Naive thymus-derived CD4-positive, alpha-beta T cell (primary cell): ENCODE data around the gene SYT3. TPM values are rescaled to one million over a fixed set of nuclear protein-coding genes. Genes with fewer than 3 reads are reported as not detected.
"Not testable (repeated sequence)": the region's sequence is repeated elsewhere in the genome, so short reads cannot be mapped to it uniquely, and the experiment has no call there.

Source experiments
- ATAC-seq: fragments of 150-1000 bp; cut with Tn5 transposase; 2 replicates; pipeline ENCODE4 v1.10.0; 2021; ENCODE audit warnings: mild to moderate bottlenecking, moderate library complexity
- CTCF ChIA-PET: fragments of 350-600 bp; sonication (Branson Sonifier 250); formaldehyde crosslinking; loops from one replicate; lab custom pipeline; 2021; ENCODE audit warnings: antibody characterized with exemption; lab: Charles Lee
- POLR2A ChIA-PET: fragments of 350-600 bp; sonication (Branson Sonifier 250); formaldehyde crosslinking; loops from one replicate; lab custom pipeline; 2021; ENCODE audit warnings: antibody characterized with exemption, inconsistent platforms; lab: Charles Lee
- DNase-seq, 9 donors: peaks; one replicate each; pipeline versions ENCODE4 v3.0.0 to v3.0.0-alpha.2; 2020 to 2022; ENCODE audit warnings: mixed read lengths in 1 of 9
- H3K27ac ChIP-seq: one replicate; pipeline ENCODE4 v1.7.0; 2013; ENCODE audit warnings: mild to moderate bottlenecking, low read depth, low read length, moderate library complexity
- H3K27me3 ChIP-seq, 2 donors: one replicate each; pipeline ENCODE4 v1.7.0; 2013; ENCODE audit warnings: low read length in 2 of 2, mild to moderate bottlenecking in 2 of 2, moderate library complexity in 2 of 2; ENCODE audit not compliant: control insufficient read depth in 2 of 2, insufficient read depth in 2 of 2
- H3K36me3 ChIP-seq, 3 experiments: 1 replicate in 2 of 3; 2 replicates in 1 of 3; pipeline ENCODE4 v1.7.0; 2013; ENCODE audit warnings: low read length in 3 of 3, mild to moderate bottlenecking in 3 of 3, moderate library complexity in 1 of 3; ENCODE audit not compliant: insufficient read depth in 3 of 3, control insufficient read depth in 2 of 3
- H3K4me1 ChIP-seq, 2 donors: one replicate each; pipeline ENCODE4 v1.7.0; 2013; ENCODE audit warnings: low read length in 2 of 2, mild to moderate bottlenecking in 2 of 2, moderate library complexity in 1 of 2; ENCODE audit not compliant: control insufficient read depth in 2 of 2, insufficient read depth in 2 of 2
- H3K4me3 ChIP-seq: 2 replicates; pipeline ENCODE4 v1.7.0; 2013; ENCODE audit warnings: mild to moderate bottlenecking, low read length
- H3K9me3 ChIP-seq, 3 experiments: 1 replicate in 2 of 3; 2 replicates in 1 of 3; pipeline ENCODE4 v1.7.0; 2013; ENCODE audit warnings: low read length in 3 of 3; ENCODE audit not compliant: control insufficient read depth in 2 of 3
- H3K27ac Mint-ChIP-seq, 9 donors: one replicate each; pipeline ENCODE4 v1.8.0; 2020 to 2022; ENCODE audit warnings: mixed read lengths in 9 of 9, mild to moderate bottlenecking in 8 of 9, moderate library complexity in 5 of 9, inconsistent platforms in 2 of 9
- H3K27me3 Mint-ChIP-seq, 5 donors: one replicate each; pipeline ENCODE4 v1.8.0; 2021 to 2022; ENCODE audit warnings: mixed read lengths in 5 of 5, mild to moderate bottlenecking in 1 of 5
- H3K36me3 Mint-ChIP-seq, 5 donors: one replicate each; pipeline ENCODE4 v1.8.0; 2020 to 2022; ENCODE audit warnings: mixed read lengths in 5 of 5, mild to moderate bottlenecking in 3 of 5, inconsistent platforms in 1 of 5
- H3K4me1 Mint-ChIP-seq, 7 donors: one replicate each; pipeline ENCODE4 v1.8.0; 2020 to 2022; ENCODE audit warnings: mixed read lengths in 7 of 7, mild to moderate bottlenecking in 3 of 7, inconsistent platforms in 1 of 7
- H3K4me3 Mint-ChIP-seq, 10 donors: one replicate each; pipeline ENCODE4 v1.8.0; 2020 to 2022; ENCODE audit warnings: mild to moderate bottlenecking in 10 of 10, mixed read lengths in 10 of 10, moderate library complexity in 6 of 10, inconsistent platforms in 2 of 10
- H3K9me3 Mint-ChIP-seq, 11 donors: one replicate each; pipeline ENCODE4 v1.8.0; 2020 to 2022; ENCODE audit warnings: mixed read lengths in 11 of 11, mild to moderate bottlenecking in 4 of 11, inconsistent platforms in 1 of 11, moderate library complexity in 1 of 11
- intact Hi-C, 2 donors: fragments of 100-400 bp; cut with micrococcal nuclease; formaldehyde crosslinking; loops; one replicate each; pipeline ENCODE4 v1.15.1; 2023
- polyA plus RNA-seq, 2 donors: library from polyadenylated mRNA; unstranded; fragments of 300-500 nt; fragmentation: Illumina TruSeq; gene quantifications; one replicate each; pipeline ENCODE4 v1.2.3, GENCODE V29; 2021
- total RNA-seq, 6 experiments: library from RNA in 5 of 6; stranded (reverse) in 5 of 6; gene quantifications; 1 replicate in 5 of 6; 2 replicates in 1 of 6; pipeline ENCODE4 v1.2.3 and lab custom pipeline; 2021 to 2026

SYT3 gene
- total and polyA plus RNA-seq, 7 experiments from 2014 or later = 0.13 to 0.47 (median 0.15) TPM; not detected in 3

DNA sequence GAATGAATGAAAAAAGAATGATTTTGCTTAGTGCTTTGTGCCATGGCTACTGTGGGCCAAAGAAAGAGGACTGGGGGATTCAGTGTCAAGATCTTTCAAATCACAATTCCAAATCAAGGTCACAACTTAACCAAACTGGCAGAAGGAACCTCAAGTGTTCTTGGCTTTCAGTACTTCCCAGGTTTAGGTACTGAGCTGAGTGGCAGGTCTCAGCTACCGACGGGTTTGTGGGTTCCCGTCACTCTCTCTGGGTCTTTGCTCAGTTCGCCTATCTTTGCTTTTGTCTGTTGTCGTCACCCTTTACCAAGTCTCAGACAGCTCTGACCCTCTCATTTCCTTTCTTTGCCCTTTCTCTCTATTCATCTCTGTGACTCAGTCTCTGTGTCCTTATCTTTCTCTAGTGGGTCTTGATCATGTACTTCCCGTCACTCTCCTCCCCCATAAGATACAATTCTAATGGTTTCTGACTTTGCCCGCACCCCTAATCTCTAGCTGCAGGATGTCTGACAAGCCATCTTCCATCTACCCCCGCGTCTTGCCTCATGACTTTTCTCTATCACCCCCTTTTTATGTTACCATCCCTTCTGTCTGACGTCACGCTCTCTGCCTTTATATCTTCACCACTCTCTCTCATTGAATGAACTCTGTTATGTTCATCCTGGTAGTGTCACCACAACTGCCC lies 38.1 kb downstream of the SYT3 start:
- Mint-ChIP-seq H3K4me1 (peaks cover 0 to 9% (median 0%) of the 10 kb centered on the region in 7 donors), H3K27me3 (peaks cover 19 to 43% (median 40%) of the 10 kb centered on the region in 5 donors), H3K36me3 (no peaks in the 10 kb centered on the region), H3K4me3 (no peak overlapping the region), H3K9me3 (peaks cover 0 to 5% (median 0%) of the 10 kb centered on the region in 11 donors), H3K27ac (no peak overlapping the region)
- ChIA-PET POLR2A (no interaction called here), CTCF (no interaction called here)
- peaks cover 0 to 3% of the 10 kb centered on the region in 2 donors for H3K27me3 ChIP-seq
- DNase-seq (no peak), ATAC-seq (no peak)
- no peak overlapping the region for H3K4me3 ChIP-seq
- H3K9me3 ChIP-seq = no peaks in the 10 kb centered on the region
- intact Hi-C loops = no loop called here
- no peaks in the 10 kb centered on the region for H3K4me1 ChIP-seq
- H3K27ac ChIP-seq = no peak overlapping the region
- no peaks in the 10 kb centered on the region for H3K36me3 ChIP-seq

DNA sequence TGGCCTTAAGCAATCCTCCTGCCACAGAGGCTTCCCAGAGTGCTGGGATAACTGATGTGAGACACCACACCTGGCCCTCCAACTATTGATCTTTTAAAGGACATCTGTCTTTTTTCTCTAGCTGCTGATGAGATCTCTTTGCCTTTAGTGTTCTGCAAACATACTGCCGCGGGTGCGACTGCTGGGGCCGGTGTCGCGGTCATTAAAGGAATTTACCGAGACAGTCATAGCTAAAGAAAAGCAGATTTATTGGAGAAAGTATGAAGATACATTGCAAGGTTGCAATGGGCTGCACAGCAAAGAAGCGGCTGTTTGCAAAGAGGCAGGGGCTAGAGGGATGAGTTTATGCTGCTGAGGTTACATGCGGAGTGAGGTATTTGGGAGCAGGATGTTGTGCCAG lies 40.3 kb downstream of the SYT3 start:
- H3K36me3 Mint-ChIP-seq = no peaks in the 10 kb centered on the region
- peaks cover 19 to 46% (median 42%) of the 10 kb centered on the region in 5 donors for H3K27me3 Mint-ChIP-seq
- peaks cover 0 to 5% (median 0%) of the 10 kb centered on the region in 11 donors for H3K9me3 Mint-ChIP-seq
- Histone ChIP-seq H3K27me3 (peaks cover 0 to 3% of the 10 kb centered on the region in 2 donors), H3K4me3 (no peak overlapping the region), H3K9me3 (no peaks in the 10 kb centered on the region), H3K4me1 (no peaks in the 10 kb centered on the region), H3K27ac (no peak overlapping the region), H3K36me3 (no peaks in the 10 kb centered on the region)
- intact Hi-C loops = no loop called here
- H3K27ac Mint-ChIP-seq = no peak overlapping the region
- POLR2A ChIA-PET = no interaction called here
- no peaks in the 10 kb centered on the region for H3K4me1 Mint-ChIP-seq
- no peak for DNase-seq
- ATAC-seq = no peak
- CTCF ChIA-PET = no interaction called here
- H3K4me3 Mint-ChIP-seq = no peak overlapping the region

DNA sequence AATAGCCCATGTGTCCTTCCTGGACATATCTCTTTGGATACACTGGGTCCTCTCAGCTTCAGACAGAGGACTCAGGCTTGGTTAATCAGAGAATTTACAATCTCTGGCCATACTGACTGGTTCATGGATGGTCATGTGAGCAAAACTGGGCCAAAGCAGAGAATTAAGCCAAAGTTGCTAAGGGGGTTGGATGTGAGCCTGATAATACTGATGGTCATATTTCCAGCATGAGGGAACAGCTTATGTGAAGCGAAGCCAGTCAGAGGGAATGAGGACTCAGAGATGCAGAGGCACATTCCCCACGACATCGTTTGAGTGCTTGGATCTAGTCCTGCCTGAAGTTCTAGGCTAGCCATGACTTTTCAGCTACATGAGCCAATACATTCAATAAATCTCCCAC lies 49.5 kb downstream of the SYT3 start:
- Histone ChIP-seq H3K27ac (no peak overlapping the region), H3K9me3 (no peaks in the 10 kb centered on the region), H3K4me3 (no peak overlapping the region), H3K27me3 (no peaks in the 10 kb centered on the region), H3K4me1 (no peaks in the 10 kb centered on the region), H3K36me3 (no peaks in the 10 kb centered on the region)
- Mint-ChIP-seq H3K4me3 (no peak overlapping the region), H3K36me3 (no peaks in the 10 kb centered on the region), H3K27me3 (peaks cover 4 to 34% (median 18%) of the 10 kb centered on the region in 5 donors), H3K9me3 (peaks cover 0 to 1% (median 0%) of the 10 kb centered on the region in 11 donors), H3K27ac (no peak overlapping the region), H3K4me1 (no peaks in the 10 kb centered on the region)
- ChIA-PET CTCF (no interaction called here), POLR2A (no interaction called here)
- ATAC-seq (no peak), DNase-seq (no peak)
- intact Hi-C loops = no loop called here

DNA sequence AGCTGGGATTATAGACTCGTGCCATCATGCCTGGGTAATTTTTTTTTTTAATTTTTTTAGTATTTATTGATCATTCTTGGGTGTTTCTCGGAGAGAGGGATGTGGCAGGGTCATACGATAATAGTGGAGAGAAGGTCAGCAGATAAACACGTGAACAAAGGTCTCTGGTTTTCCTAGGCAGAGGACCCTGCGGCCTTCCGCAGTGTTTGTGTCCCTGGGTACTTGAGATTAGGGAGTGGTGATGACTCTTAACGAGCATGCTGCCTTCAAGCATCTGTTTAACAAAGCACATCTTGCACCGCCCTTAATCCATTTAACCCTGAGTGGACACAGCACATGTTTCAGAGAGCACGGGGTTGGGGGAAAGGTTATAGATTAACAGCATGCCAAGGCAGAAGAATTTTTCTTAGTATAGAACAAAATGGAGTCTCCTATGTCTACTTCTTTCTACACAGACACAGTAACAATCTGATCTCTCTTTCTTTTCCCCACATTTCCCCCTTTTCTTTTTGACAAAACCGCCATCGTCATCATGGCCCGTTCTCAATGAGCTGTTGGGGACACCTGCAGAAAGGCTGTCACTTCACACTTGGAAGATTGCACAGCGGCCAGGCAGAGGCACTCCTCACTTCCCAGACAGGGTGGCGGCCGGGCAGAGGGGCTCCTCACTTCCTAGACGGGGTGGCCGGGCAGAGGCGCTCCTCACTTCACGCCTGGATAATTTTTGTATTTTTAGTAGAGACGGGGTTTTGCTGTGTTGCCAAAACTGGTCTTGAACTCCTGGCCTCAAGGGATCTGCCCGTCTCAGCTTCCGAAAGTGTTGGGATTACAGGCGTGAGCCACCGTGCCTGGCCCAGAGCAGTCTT lies 57.7 kb downstream of the SYT3 start:
- not testable (repeated sequence) for H3K4me3 ChIP-seq

DNA sequence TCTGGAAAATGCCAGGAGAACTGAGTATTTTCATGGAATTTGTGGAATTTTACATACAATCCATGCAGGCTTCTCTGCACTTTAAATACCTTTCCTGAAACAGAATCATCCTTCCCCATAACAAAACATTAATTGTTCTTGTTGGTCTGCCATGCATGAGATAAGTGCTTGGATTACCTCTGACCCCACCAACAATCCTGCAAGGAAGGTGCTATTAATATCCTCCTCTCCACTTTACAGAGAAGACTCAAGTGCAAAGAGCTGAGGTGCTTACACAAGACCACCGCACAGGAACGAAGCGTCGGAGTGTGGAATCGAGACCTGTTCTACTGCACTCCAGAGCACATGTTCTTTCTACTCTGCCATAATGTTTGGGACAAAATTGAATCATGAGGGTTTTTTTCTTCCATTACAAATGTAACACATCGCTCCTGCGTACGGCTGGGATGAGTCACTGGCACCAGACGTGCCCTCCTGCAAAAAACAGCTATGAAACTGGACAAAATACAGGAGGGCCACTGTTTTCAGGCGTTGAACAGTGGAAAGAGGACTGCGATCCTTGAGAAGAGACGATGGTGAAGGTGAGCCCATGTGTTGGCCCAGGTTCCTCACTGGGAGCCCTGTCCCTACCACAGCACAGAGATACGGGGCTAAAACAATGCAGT lies 58.6 kb downstream of the SYT3 start:
- ChIA-PET POLR2A (no interaction called here), CTCF (no interaction called here)
- H3K27me3 ChIP-seq = no peaks in the 10 kb centered on the region
- intact Hi-C loops = no loop called here
- Mint-ChIP-seq H3K27ac (no peak overlapping the region), H3K27me3 (peaks cover 0 to 28% (median 24%) of the 10 kb centered on the region in 5 donors), H3K4me1 (no peaks in the 10 kb centered on the region), H3K36me3 (peaks cover 0 to 5% (median 0%) of the 10 kb centered on the region in 5 donors), H3K9me3 (peaks cover 0 to 12% (median 0%) of the 10 kb centered on the region in 11 donors), H3K4me3 (no peak overlapping the region)
- no peaks in the 10 kb centered on the region for H3K36me3 ChIP-seq
- ATAC-seq (no peak), DNase-seq (no peak)
- no peaks in the 10 kb centered on the region for H3K9me3 ChIP-seq
- H3K4me3 ChIP-seq = no peak overlapping the region
- H3K4me1 ChIP-seq = no peaks in the 10 kb centered on the region
- no peak overlapping the region for H3K27ac ChIP-seq

More for the DNA sequence above, 57.7 kb downstream of the SYT3 start:
- Mint-ChIP-seq H3K27me3 (peaks cover 0 to 33% (median 24%) of the 10 kb centered on the region in 5 donors), H3K9me3 (peaks cover 0 to 12% (median 0%) of the 10 kb centered on the region in 11 donors)
- intact Hi-C loops, DNase-seq, H3K27me3 ChIP-seq, H3K4me1 Mint-ChIP-seq, CTCF ChIA-PET, H3K4me3 Mint-ChIP-seq, H3K27ac ChIP-seq, H3K4me1 ChIP-seq, ATAC-seq, H3K36me3 ChIP-seq, H3K9me3 ChIP-seq, H3K36me3 Mint-ChIP-seq, POLR2A ChIA-PET, H3K27ac Mint-ChIP-seq: not testable (repeated sequence)

DNA sequence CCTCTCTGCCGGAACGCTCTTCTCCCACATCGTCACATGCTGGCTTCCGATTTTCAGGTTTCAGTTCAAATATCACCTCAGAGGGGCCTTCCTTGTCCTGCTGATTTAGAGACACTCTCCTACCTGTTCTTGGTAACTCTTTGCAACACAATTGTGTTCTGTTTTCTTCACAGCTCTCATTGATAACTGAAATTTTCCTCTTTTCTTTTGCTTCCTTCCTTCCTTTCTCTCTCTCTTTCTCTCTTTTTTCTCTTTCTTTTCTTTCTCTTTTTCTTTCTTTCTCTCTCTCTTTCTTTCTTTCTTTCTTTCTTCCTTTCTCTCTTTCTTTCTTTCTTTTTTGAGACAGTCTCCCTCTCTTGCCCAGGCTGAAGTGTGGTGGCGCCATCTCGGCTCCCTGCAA lies 59.4 kb downstream of the SYT3 start:
- POLR2A ChIA-PET = no interaction called here
- Histone ChIP-seq H3K9me3 (no peaks in the 10 kb centered on the region), H3K27ac (no peak overlapping the region), H3K4me3 (no peak overlapping the region), H3K36me3 (no peaks in the 10 kb centered on the region), H3K27me3 (no peaks in the 10 kb centered on the region), H3K4me1 (no peaks in the 10 kb centered on the region)
- H3K27ac Mint-ChIP-seq = no peak overlapping the region
- DNase-seq = no peak
- peaks cover 0 to 28% (median 24%) of the 10 kb centered on the region in 5 donors for H3K27me3 Mint-ChIP-seq
- CTCF ChIA-PET = no interaction called here
- ATAC-seq = no peak
- H3K4me1 Mint-ChIP-seq = no peaks in the 10 kb centered on the region
- peaks cover 0 to 5% (median 0%) of the 10 kb centered on the region in 5 donors for H3K36me3 Mint-ChIP-seq
- peaks cover 0 to 12% (median 0%) of the 10 kb centered on the region in 11 donors for H3K9me3 Mint-ChIP-seq
- intact Hi-C loops = no loop called here
- H3K4me3 Mint-ChIP-seq = no peak overlapping the region
